Kidney (tissue), 14 donors: Measurements from ENCODE around the gene CUBN. TPM values are rescaled to one million over a fixed set of nuclear protein-coding genes. Genes with fewer than 3 reads are reported as not detected.

ENCODE experiments used
- DNase-seq, 5 donors: peaks; one replicate each; pipeline ENCODE4 v3.0.0-alpha.2; 2013 to 2020
- FAIRE-seq: peaks from 2 replicates; lab custom pipeline; 2012; peaks lifted over from hg19 to GRCh38; lab: Jason Lieb, UNC
- H3K27ac ChIP-seq, 2 donors: one replicate each; pipeline ENCODE4 v1.7.0; 2013; ENCODE audit warnings: low read depth in 2 of 2, low read length in 2 of 2, inconsistent platforms in 1 of 2
- H3K27me3 ChIP-seq: one replicate; pipeline ENCODE4 v1.7.1; 2013; ENCODE audit warnings: low read length, inconsistent platforms; ENCODE audit not compliant: control insufficient read depth, insufficient read depth
- H3K36me3 ChIP-seq, 3 donors: one replicate each; pipeline versions ENCODE4 v1.7.0 to v1.7.1; 2013; ENCODE audit warnings: low read length in 3 of 3, control low read depth in 1 of 3, inconsistent platforms in 1 of 3; ENCODE audit not compliant: insufficient read depth in 3 of 3, control insufficient read depth in 2 of 3
- H3K4me1 ChIP-seq, 3 donors: one replicate each; pipeline versions ENCODE4 v1.7.0 to v1.7.1; 2013; ENCODE audit warnings: low read length in 3 of 3, inconsistent platforms in 1 of 3, low read depth in 1 of 3; ENCODE audit not compliant: control insufficient read depth in 2 of 3, insufficient read depth in 2 of 3
- H3K4me3 ChIP-seq, 3 donors: one replicate each; pipeline versions ENCODE4 v1.7.0 to v1.8.1; 2013; ENCODE audit warnings: low read length in 3 of 3, control low read depth in 1 of 3, inconsistent platforms in 1 of 3
- H3K9ac ChIP-seq, 3 donors: one replicate each; pipeline versions ENCODE4 v1.7.0 to v1.7.1; 2013; ENCODE audit warnings: low read length in 3 of 3, control low read depth in 1 of 3, inconsistent platforms in 1 of 3
- H3K9me3 ChIP-seq, 3 donors: one replicate each; pipeline versions ENCODE4 v1.7.0 to v1.7.1; 2013; ENCODE audit warnings: low read length in 3 of 3, control low read depth in 1 of 3, inconsistent platforms in 1 of 3; ENCODE audit not compliant: control insufficient read depth in 2 of 3, insufficient read depth in 1 of 3
- intact Hi-C: fragments of 100-400 bp; cut with DNase I; formaldehyde crosslinking; loops from one replicate; pipeline ENCODE4 v1.11.1; 2022
- polyA plus RNA-seq: library from polyadenylated mRNA; stranded (reverse); fragments of 350-450 nt; fragmentation: Illumina TruSeq; extraction: RNeasy Lipid Tissue Mini Kit (QIAGEN cat#74804); gene quantifications from one replicate; pipeline ENCODE4 v1.2.3, GENCODE V29; 2014; ENCODE audit warnings: low read depth, low replicate concordance; ENCODE audit not compliant: insufficient read depth
- total RNA-seq: library from RNA; stranded (reverse); fragmentation: NEBNext Ultra II Directional; extraction: Animal tissue kit (Norgen Biotek cat#: 25700); gene quantifications from one replicate; pipeline ENCODE4 v1.2.1, GENCODE V29; 2021
- TF ChIP-seq, protein P1 (sequence below): IDR thresholded peaks from 3 replicates; pipeline ENCODE4 v1.5.1; 2012; ENCODE audit warnings: mild to moderate bottlenecking, moderate library complexity, borderline replicate concordance; ENCODE audit not compliant: insufficient read depth; ENCODE audit errors: extremely low read depth
- donor health status: control.
- donor health status: control.
- donor health status: control.
- donor health status: control.
- donor health status: control.
- donor health status: DM: yes; HTN: yes; CAD: no.
- donor health status: Normal renal cell carcinoma (clear cell type).

The CUBN gene
- total and polyA plus RNA-seq, 2 donors from 2014 or later = 14.8 to 31.6 TPM

DNA sequence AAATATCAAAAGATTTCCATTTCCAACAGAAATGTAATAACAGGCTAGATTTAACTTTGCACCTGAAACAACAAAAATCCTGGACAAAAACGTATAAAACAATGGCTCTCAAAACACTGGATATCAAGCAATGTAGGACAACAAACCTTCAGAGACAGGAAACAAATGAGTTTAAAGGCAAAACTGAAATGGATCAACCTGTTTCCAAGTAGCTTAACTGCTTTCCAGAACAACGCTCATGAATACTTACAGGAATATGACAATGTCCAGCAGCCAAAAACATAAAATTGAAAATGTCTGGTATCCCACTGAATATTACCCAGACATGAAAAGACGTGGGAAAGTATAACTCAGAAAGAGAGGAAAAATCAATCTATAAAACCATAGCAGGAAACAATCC, 62.8 kb downstream of the CUBN start:
- H3K9ac ChIP-seq = no peak overlapping the region
- FAIRE-seq = no peak
- H3K36me3 ChIP-seq = peaks cover 0 to 31% (median 2%) of the 10 kb centered on the region in 3 donors
- H3K27me3 ChIP-seq = no peaks in the 10 kb centered on the region
- no peaks in the 10 kb centered on the region for H3K9me3 ChIP-seq
- H3K4me1 ChIP-seq = no peaks in the 10 kb centered on the region
- intact Hi-C loops = no loop called here
- DNase-seq = no peak
- TF ChIP-seq, protein P1, sequence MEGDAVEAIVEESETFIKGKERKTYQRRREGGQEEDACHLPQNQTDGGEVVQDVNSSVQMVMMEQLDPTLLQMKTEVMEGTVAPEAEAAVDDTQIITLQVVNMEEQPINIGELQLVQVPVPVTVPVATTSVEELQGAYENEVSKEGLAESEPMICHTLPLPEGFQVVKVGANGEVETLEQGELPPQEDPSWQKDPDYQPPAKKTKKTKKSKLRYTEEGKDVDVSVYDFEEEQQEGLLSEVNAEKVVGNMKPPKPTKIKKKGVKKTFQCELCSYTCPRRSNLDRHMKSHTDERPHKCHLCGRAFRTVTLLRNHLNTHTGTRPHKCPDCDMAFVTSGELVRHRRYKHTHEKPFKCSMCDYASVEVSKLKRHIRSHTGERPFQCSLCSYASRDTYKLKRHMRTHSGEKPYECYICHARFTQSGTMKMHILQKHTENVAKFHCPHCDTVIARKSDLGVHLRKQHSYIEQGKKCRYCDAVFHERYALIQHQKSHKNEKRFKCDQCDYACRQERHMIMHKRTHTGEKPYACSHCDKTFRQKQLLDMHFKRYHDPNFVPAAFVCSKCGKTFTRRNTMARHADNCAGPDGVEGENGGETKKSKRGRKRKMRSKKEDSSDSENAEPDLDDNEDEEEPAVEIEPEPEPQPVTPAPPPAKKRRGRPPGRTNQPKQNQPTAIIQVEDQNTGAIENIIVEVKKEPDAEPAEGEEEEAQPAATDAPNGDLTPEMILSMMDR = no peak
- no peak overlapping the region for H3K27ac ChIP-seq
- no peak overlapping the region for H3K4me3 ChIP-seq

DNA sequence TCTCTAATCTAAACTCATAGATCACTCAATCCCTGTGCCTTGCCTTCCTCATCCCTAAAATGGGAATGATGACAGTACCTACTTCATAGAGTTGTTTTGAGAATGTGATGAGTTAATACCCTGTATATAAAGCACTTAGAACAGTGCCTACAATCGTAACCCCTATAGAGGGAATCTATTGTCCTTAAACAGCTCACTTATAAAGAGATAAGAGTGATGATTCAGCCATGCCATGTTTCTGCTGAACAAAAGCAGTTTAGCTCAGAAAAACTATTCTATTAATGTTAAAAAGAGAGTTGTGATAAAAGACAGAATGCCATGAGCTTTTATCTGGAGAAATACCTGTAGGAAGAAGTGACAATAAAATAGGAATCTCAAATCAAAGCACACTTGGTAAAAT, 63.6 kb downstream of the CUBN start:
- no peak for DNase-seq
- no peak for FAIRE-seq

DNA sequence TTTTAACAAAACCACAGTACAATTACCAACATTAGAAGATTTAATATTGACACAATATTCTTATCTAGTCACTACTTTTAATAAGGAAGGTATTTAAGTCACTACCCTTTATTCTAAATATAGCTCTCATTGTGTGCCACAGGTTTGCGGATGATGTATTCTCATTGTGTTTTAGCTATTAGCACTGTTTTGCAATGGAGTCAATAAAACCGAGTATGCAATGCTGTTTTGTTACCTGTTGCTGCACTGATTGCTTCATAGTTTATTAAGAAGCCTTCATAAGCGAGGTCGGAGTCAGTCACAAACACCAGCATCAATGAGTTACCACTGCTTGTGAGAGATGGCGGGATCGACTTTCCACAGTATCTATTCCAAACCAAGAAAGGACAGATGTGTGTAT, 64.3 kb downstream of the CUBN start:
- DNase-seq = no peak
- H3K4me3 ChIP-seq = no peak overlapping the region
- H3K27me3 ChIP-seq = no peaks in the 10 kb centered on the region
- H3K27ac ChIP-seq = no peak overlapping the region
- TF ChIP-seq, protein P1 = no peak
- no peaks in the 10 kb centered on the region for H3K9me3 ChIP-seq
- H3K4me1 ChIP-seq = no peaks in the 10 kb centered on the region
- no peak overlapping the region for H3K9ac ChIP-seq
- H3K36me3 ChIP-seq = peaks cover 0 to 25% (median 0%) of the 10 kb centered on the region in 3 donors
- FAIRE-seq = no peak
- intact Hi-C loops = no loop called here

More for the DNA sequence above, 63.6 kb downstream of the CUBN start:
- Histone ChIP-seq H3K27me3 (no peaks in the 10 kb centered on the region), H3K9me3 (no peaks in the 10 kb centered on the region), H3K36me3 (peaks cover 0 to 31% (median 1%) of the 10 kb centered on the region in 3 donors), H3K4me3 (no peak overlapping the region), H3K4me1 (no peaks in the 10 kb centered on the region), H3K9ac (no peak overlapping the region), H3K27ac (no peak overlapping the region)
- intact Hi-C loops = no loop called here
- TF ChIP-seq, protein P1 = no peak

DNA sequence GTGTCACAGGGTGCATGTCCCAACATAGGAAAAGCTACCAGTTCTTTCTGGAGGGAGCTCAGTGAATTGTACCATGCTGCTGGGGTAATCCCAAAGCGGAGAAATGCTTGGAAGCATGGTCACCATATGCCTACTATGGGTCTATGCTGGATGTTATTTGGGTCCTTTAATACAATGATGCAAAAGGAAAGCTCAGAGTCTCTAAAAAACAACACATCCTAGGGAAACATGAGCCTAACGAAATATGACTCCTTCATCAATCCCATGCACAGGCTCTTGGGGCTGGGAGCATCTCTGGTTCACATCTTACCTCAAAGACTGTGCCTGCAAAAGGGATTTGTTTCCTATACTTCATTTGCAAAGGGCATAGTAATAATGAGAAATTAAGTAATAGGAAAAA, 65.2 kb downstream of the CUBN start:
- Histone ChIP-seq H3K9me3 (no peaks in the 10 kb centered on the region), H3K27ac (no peak overlapping the region), H3K36me3 (peaks cover 0 to 25% (median 0%) of the 10 kb centered on the region in 3 donors), H3K4me3 (no peak overlapping the region), H3K4me1 (no peaks in the 10 kb centered on the region), H3K9ac (no peak overlapping the region), H3K27me3 (no peaks in the 10 kb centered on the region)
- intact Hi-C loops = no loop called here
- TF ChIP-seq, protein P1 = no peak
- no peak for DNase-seq
- FAIRE-seq = no peak
